Body of pancreas (tissue), 4 donors: ENCODE measurements around the gene KRTAP10-11.

ENCODE experiments used
- CTCF ChIP-seq, 7 experiments: fragments of 450-650 bp in 4 of 7; fragments of 200-600 bp in 3 of 7; sonication (generic) in 3 of 7; IDR thresholded peaks; one replicate each; pipeline ENCODE4 v1.5.1; 2016 to 2019; ENCODE audit warnings: antibody characterized with exemption in 7 of 7
- POLR2A ChIP-seq, 3 donors: fragments of 450-650 bp; IDR thresholded peaks; one replicate each; pipeline ENCODE4 v1.6.1; 2016; ENCODE audit warnings: antibody characterized with exemption in 3 of 3, mild to moderate bottlenecking in 2 of 3

- no peak for TF ChIP-seq CTCF (IDR thresholded peaks at IDR 0.05)
- no peak for TF ChIP-seq POLR2A (IDR thresholded peaks at IDR 0.05)
These were observed 32.0 kb upstream of the KRTAP10-11 start for GRCh38 chr21:44614161-44614631.
